Endometrial microvascular endothelial cells (primary cell): ENCODE results near the gene DELE1. TPM values are rescaled to one million over a fixed set of nuclear protein-coding genes. Genes with fewer than 3 reads are reported as not detected.

Source experiments
- in situ Hi-C: cut with HindIII; loops from 2 replicates; pipeline ENCODE4 v1.10.0; 2017; ENCODE audit warnings: low sequenced_read_pairs, low pct_unique_long_range_greater_than_20kb; ENCODE audit errors: inconsistent ontology term
- total RNA-seq: library from RNA; depleted of rRNA; stranded (reverse); fragments of >200 nt; gene quantifications from one replicate; pipeline ENCODE4 v1.2.3, GENCODE V29; 2015; ENCODE audit errors: inconsistent ontology term

The DELE1 gene, protein sequence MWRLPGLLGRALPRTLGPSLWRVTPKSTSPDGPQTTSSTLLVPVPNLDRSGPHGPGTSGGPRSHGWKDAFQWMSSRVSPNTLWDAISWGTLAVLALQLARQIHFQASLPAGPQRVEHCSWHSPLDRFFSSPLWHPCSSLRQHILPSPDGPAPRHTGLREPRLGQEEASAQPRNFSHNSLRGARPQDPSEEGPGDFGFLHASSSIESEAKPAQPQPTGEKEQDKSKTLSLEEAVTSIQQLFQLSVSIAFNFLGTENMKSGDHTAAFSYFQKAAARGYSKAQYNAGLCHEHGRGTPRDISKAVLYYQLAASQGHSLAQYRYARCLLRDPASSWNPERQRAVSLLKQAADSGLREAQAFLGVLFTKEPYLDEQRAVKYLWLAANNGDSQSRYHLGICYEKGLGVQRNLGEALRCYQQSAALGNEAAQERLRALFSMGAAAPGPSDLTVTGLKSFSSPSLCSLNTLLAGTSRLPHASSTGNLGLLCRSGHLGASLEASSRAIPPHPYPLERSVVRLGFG
- 54.9 TPM for total RNA-seq

DNA sequence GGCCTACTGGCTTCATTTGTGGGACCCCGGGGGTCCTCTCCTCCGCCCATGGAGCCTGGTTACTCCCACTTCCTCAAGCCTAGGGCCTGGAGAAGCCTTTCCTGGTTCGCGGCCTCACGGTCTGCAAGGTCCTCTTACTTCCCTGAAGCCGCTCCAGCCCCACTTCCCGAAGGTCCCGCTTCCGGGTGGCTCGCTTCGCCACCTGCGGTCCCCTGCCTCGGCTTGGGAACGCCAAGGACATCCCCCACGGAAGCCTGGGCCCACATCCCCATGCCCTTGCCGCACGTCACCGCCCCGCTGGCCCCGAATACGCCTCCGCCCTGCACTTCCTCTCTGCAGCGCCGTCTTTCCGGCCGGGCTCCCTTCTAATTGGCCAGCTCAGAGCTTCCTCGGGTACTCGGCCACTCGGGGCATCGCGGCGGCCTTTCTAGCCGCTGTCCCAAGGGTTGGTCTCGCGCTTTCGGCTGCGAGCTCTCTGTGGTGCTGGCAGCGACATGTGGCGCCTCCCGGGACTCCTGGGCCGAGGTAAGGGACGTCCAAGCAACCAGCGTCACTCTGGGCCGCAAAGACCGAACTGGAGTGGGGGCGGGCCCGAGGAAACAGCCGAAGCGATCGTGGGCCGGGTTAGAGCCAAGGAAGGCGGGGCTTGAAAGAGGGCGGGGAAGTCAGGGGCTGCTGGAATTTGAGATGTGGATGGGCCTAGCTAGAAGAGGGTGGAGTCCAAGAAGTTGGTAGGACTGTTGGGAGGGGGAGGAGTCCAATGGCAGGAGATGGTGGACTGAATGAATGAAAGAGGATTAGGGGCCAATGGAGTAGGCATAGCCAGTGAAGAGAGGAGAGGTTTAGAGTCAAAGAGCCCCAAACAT is at the start of gene DELE1:
Gene DELE1 (plus strand): TSS at position 424 of the 866 bp plus-strand sequence. CDS start 71 bp downstream, at position 495.
- in situ Hi-C loops: no loop called here

DNA sequence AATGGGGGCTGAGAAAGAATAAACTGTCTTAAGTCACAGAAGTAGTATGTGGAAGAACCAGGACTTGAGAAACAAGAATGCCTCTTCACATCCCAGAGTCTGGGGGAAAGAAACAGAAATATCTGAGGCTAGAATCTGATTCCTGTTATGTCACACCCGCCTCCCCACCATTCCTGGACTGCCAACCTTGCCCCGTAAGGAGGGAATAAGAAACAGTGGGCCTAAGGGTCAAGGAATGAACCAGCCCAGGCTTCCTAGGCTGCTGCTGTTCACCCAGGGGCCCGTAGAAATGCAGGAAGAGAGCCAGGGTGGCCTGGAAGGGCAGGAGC is 49.8 kb upstream of the DELE1 start:
- in situ Hi-C loops: no loop called here

DNA sequence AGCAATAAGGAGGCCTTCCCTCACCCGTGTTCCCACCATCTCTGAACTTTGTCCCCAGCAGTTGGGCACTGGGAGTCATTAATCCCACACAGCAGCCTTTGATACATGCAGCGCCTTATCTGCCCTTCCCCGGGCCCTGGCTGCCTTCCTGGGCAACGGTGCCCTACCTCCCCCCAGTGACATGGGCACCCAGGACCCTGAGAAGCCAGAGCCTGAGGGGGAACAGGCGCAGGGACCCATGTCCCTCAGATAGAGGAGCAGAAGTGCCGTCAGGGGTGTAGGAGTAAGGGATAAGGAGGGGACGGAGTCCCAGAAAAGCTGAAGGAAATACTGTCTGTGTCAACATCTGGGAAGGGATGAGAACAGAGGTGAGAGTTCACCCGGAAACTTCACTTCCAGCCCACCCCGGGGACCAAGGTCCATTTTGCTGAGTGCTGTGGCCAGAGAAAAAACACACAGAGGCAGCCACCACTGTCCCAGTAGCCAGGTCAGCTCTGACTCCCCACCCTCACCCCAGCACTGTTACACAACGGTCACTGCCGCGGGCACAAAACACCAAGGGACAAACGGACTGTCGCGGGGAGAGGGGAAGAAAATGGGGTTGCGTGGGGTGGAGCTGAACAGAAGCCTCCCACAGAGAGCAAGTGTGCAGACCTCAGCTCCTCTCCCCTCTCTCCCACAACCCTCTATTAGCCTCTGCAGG is 49.3 kb upstream of the DELE1 start:
- in situ Hi-C loops: no loop called here

DNA sequence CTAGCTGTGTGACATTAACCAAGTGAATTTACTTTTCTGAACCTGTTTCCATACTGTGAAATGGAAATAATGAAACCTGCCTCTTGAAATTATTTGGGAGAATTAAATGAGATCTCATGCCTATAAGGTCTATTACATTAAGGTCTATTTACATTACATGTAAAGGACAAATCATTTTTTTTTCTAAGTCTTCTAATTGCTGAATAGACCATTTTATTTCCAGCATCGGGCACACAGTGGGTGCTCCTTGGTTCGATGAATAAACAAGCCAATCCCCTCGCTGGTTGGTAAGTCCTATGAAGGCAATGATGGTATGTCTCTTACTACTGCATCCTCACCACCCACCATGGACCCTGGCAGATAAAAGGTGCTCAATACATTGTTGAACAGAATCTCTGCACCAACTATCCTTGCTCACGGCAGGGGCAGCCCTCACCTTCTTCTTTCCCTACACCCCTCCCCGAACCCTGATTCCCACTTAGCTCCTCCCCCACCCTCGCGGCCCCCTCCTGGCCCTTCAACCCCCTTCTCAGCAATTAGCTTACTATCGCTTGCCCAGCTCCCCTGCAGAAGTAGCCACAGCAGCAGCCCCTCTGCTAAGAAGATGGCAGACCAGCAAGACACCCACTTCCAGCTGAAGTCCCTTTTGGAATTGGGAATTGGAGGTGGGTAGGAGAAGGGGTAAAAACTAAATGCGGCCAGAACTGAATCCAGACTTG is 48.5 kb upstream of the DELE1 start:
- in situ Hi-C loops: no loop called here

DNA sequence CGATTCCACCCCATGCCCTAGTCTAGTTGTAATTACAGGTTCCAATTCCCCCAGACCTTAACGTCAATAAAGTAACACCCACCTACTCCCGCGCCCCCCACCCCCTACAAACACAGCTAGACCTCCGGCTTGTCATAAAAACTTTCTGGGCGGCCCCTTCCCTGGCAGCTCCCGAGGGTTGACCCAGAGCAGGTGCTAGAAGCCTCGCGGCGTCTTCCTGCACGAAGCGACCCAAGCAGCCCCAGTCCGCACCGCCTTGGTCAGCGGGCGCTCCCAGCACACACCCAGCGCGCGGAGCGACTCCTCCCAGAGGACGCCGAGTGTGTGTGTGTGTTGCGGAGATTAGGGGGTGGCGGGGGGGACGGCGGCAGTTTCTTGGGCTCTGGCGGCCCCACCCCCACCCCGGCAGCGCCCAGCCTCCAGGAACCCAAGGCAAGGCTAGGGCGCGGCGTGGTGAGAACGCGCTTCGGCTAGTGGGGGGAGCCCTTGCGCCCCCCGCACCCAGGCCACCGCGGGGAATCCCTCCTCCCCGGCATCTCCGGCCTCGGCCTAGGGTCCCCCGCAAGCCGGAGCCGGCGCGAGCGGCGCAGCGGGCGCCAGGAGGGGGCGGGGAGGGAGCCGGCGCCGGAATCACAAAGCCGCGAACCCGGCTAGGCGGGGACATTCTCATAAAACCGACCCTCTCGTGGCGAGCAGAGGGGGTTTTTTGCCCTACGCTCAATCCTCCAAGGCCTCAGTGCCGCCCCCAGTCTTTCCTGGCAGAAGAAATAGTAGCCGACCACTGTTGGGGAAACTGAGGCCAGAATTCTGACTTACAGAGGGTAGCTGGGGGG is 47.7 kb upstream of the DELE1 start:
- in situ Hi-C loops: no loop called here

DNA sequence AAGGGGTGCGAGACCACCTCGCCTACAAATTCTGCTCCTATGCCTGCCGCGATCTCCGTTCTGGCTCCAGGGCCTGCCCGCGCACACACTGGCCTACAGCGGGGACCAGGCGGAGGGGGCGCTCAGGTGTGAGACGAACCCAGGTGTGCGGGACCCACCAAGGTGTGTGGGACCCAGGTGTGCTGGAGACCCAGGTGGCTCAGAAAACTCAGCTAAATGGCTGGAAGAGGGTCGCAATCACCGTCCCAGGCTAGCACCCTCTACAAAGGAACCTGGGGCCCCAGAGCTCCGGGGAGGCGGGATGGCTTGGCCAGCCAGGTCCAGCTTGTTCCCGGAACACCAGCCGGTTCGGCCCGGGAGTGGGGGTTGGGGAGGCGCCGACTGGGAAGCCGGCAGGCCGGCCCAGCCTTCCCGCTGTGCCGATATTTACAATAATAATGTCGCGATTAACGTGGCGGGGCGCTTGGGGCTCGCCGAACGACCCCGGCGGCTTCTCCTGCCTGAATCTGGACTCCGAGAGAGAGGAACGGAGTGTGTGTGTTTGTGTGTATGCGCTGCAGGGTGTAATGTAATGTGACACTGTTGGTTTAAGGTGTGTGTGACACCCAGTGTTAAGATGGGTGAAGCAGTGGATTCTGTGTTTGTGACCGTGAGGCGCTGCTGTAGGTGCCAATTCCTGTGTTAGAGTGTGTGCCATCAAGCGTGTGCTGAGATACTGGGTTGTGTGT is 46.9 kb upstream of the DELE1 start:
- in situ Hi-C loops: no loop called here

DNA sequence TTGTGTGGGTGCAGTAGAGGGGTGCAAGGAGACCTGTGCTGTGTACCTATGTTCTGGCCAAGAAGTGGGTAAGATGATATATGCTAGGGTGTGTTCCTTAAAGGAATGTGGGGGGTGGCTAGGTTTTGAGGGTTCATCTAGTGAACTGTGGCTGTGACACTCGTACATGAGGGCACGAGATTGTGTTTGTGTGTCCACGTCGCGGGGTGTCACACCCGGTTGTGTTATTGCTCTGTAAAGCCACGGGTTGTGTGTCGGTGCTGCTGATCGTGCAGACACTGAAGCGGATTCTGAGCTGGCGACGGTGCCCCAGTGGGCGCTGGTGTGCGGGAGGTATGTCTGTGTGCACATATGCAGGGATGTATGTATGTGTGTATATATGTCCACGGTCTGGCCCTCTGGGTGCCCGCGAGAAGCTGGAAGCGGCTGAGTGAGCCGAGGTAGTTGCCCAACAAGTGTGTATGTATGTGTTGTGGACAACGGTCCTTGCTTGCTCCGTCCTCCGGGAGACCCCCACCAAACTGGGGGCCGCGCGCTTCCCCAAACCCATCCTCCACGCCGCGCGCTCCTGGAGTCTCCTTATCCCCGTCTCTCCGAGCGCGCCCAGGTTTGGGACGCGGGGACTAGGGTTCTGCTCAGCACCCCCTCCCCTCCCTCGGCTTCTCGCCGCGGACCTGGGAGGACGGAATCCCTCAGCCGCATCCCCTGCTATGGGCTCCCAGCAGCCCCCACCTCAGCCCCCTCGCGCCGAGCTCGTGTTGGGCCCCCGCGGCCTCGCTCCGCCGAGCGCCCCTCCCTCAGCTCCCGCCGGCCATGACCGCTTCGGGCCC is 46.1 kb upstream of the DELE1 start:
- in situ Hi-C loops: no loop called here

DNA sequence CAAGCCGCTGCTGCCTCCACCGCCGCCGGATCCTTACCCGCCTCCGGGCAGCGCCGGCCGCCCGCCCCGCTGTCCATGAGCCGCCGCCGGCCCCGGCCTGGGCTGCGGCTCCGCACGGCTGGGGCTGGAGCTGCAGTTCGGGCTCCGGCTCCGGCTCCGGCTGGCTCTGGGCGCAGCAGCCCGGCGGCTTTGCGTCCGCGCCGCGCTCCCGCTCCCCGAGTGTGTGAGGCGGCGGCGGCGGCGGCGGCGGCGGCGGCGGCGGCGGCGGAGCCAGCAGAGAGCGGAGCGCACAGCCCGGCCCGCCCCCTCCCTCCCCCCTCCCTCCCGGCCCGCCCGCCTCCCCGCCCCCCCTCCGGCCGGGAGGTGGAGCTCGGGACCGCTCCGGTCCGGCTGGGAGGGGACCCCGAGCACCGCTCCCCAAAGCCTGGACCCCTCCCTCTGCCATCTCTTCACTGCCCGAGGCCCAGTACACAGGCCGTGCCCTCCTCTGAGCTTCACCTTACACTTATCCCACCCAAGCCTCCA is 45.4 kb upstream of the DELE1 start, which contains the start of gene PCDH1:
Gene PCDH1 (minus strand): TSS at position 225 of the 525 bp plus-strand sequence. CDS start 148 bp downstream, at position 77.
- in situ Hi-C loops: no loop called here

DNA sequence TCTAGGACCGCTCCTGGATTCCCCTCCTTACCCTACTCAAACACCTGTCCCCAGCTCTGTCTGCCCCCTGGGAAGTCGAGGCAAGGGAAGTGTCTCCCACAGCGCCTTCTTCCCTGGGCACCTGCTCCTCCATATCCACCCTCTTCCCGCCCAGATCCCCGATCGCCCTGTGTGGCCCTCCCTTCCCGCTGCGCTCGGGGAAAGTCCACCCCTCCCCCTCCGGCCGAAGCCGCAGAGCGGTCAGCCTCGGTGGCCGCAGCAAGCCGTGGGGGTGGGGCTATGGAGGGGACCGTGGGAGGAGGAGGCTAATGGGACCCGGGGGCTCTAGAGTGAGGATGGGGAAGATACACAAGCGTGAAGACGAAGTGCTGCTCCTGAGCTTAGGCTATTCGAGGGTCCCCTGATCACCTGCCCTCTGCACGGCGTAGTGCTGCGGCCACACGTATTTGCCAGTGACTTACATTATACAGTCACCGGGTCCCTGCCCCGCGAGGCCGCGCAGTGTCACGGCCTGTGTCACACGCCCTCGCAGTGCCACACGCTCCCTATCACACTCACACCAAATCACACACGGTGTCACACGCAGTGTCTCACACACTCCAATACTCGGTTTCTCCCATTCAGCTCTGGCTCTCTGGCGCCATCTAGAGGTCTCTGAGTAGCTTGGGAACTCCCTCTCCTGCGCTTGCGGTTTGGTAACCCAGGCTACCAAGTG is 44.8 kb upstream of the DELE1 start:
- in situ Hi-C loops: no loop called here

DNA sequence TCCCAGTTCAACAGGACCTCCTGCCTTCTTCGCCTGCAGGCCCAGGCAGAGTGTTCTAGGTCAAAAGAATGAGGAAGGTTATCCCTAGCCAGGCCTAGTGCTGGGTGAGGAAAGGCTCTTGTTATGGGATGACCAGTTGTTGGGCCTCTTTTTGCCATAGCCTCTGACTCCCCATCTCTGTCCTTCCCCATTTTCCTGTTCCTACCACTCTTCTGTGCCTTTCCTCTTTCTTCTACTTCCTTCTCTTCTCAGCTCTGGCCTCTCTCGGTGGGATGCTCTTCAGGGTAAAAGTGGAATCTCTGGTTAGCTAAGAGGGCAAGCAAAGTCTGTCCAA is 44.3 kb upstream of the DELE1 start:
- in situ Hi-C loops: no loop called here

DNA sequence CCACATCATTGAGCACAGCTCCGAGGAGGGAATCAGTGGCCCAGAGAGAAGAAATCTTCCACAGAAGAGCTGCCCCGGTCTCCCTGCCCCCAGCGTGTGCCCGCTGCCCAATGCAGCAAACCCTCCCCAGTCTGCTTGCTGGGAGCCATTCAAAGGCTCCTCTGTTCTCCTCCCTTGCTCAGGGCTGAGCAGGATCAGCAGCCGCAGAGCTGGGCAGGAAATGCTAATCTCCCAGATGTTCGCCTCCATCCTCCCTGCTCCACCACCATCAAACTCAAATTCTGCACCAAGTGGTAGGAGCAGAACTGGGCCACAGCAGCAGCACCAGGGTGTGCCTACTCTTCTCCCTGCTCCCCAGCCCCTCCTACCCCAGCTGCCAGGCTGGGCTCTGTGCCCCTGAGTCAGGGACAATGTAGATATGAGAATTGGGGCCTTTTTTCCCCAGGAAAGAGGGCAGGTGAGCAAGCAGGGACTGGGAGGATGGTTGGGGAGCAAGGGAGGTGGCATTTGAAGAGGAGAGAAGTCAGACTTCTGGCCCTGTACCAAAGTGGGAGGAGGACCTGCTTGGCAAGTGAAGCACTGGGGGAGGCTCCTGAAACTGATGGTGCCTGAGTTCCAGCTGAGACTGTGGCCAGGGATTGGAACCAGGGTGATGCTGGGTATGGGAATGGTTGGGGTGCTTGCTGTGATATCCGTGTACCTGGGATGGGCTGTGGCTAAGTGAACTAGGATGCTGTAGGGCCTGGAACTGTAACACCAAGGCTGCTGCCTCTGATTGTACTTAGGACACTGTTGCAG is 43.5 kb upstream of the DELE1 start:
- in situ Hi-C loops: no loop called here

DNA sequence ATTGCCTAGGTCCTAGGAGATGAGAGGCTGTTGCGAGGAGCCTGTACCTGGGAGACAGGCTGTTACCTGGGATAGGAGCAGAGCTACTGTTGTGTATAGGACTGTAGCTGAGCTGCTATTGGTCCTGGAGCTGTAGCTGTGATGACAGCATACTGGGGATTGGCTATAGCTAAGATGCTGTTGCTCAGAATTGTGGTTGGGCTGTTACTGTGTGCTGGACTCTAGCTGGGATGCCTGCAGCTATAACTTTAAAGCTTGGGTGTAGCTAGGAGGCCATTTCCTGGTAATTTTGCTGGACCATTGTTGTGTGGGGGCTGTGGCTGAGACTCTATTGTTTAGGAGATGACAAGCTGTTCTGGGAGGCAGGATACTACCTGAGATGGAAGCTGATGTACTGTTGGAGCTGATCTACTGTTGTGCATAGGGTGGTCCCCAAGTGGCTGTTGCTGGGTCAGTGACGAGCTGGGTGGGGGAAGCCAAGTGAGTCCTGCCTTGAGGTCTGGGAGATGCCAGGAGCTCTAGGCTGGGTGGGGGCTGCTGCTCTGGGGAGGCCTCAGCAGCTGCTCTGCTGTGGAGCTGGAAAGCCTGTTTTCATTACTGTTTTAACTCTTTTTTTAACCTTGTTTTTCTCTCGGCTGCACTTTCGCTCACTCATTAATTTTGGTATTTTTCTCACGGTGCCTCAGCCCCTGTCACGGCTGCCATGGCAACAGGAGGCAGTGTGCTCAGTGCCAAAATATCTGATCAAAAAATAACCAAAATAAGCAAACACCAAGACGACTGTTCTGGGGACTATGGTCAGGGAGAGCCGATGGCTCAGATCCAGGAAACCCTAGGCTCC is 42.5 kb upstream of the DELE1 start:
- in situ Hi-C loops: no loop called here

DNA sequence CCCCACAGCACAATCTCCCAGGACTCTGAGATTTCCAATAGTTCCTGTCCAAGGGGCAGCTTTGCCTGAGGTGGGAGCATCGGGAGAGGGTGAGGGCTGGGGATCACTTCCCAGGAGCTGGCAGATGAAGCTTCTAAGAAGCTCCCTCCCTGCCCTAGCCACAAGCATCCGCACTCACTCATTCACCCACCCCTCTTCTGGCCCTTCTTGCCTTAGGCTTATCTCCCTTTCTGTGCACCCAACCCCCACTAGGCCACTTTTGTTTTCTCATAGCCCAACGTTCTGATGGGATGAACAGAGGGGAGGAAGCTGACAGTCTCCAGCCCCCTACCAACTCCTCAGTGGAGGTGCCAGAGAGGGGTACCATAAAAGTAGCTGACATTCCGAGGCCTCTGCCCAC is 41.8 kb upstream of the DELE1 start:
- in situ Hi-C loops: no loop called here

DNA sequence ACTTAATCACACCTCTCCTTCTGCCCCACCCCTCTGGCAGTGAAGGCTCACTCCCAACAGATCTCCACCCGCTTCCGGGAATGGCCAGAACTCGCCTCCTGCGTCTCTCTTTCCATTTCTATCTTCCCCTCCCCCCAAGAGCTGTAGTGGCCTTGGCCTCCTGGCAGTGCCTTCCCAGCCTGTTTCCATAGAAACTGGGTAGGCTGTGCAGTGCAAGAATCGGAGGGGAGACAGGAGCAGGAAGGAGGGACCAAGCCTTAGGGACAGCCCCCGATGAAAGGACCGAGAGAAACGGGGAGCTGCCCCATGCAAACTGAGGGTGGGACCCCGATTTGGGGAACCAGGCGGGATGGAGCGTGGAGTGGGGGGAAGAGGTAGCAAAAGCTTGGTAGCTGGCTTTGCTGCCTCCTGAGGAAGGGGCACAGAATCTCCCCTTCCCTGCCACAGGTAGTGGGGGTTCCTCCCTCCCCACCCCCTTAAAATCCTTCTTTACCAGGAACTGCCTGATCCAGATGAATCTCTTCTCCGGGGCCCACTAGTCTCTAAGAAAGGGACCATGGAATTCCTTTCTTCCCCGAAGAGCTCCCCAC is 41.0 kb upstream of the DELE1 start:
- in situ Hi-C loops: no loop called here
